Nephron (organoid): ENCODE data around the gene DPY19L3.

Experiments used
- H3K27ac Mint-ChIP-seq, 3 experiments: 2 replicates each; pipeline ENCODE4 v1.8.0; 2020; ENCODE audit warnings: mixed read lengths in 3 of 3, mild to moderate bottlenecking in 2 of 3, moderate library complexity in 1 of 3
- H3K27me3 Mint-ChIP-seq: 2 replicates; pipeline ENCODE4 v1.8.0; 2021; ENCODE audit warnings: low read depth, mild to moderate bottlenecking, moderate library complexity, mixed read lengths
- H3K36me3 Mint-ChIP-seq: 2 replicates; pipeline ENCODE4 v1.8.0; 2020; ENCODE audit warnings: low read depth, mixed read lengths
- H3K4me1 Mint-ChIP-seq: 2 replicates; pipeline ENCODE4 v1.8.0; 2020; ENCODE audit warnings: mixed read lengths
- H3K4me3 Mint-ChIP-seq, 3 experiments: 2 replicates each; pipeline ENCODE4 v1.8.0; 2020; ENCODE audit warnings: mild to moderate bottlenecking in 3 of 3, mixed read lengths in 3 of 3, moderate library complexity in 2 of 3
- H3K9me3 Mint-ChIP-seq: 2 replicates; pipeline ENCODE4 v1.8.0; 2020; ENCODE audit warnings: mixed read lengths
- TF ChIP-seq, protein P1 (sequence below), 3 experiments: fragments of 200-600 bp; sonication (generic); IDR thresholded peaks; one replicate each; pipeline ENCODE4 v1.5.0; 2021; ENCODE audit warnings: antibody characterized with exemption in 3 of 3; ENCODE audit not compliant: unreplicated experiment in 3 of 3

DPY19L3 gene

DNA sequence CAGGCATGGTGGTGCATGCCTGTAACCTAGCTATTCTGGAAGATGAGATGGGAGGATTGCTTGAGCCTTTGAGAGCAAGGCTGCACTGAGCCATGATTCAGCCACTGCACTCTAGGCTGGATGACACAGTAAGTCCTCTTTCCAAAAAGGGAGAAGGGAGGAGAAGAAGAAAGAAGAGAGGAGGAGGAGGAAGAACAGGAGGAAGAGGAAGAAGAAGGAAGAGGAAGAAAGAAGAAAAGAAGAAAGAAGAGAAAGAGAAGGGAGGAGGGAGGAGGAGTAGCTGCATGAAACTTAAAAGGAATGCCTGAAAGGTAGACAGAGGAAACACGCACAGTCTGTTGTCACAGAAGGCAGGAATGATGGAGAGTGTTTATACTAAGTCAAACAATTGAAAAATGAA, 3.6 kb upstream of the DPY19L3 start:
- Mint-ChIP-seq H3K4me3 (peak overlapping the region; percentile 39 to 57 (median 51)), H3K9me3 (no peaks in the 10 kb centered on the region), H3K27me3 (no peaks in the 10 kb centered on the region), H3K4me1 (peaks cover 31% of the 10 kb centered on the region), H3K36me3 (no peaks in the 10 kb centered on the region), H3K27ac (peak overlapping the region in 2 of 3 experiments; percentile 2 to 9)
- TF ChIP-seq, protein P1, sequence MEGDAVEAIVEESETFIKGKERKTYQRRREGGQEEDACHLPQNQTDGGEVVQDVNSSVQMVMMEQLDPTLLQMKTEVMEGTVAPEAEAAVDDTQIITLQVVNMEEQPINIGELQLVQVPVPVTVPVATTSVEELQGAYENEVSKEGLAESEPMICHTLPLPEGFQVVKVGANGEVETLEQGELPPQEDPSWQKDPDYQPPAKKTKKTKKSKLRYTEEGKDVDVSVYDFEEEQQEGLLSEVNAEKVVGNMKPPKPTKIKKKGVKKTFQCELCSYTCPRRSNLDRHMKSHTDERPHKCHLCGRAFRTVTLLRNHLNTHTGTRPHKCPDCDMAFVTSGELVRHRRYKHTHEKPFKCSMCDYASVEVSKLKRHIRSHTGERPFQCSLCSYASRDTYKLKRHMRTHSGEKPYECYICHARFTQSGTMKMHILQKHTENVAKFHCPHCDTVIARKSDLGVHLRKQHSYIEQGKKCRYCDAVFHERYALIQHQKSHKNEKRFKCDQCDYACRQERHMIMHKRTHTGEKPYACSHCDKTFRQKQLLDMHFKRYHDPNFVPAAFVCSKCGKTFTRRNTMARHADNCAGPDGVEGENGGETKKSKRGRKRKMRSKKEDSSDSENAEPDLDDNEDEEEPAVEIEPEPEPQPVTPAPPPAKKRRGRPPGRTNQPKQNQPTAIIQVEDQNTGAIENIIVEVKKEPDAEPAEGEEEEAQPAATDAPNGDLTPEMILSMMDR (IDR thresholded peaks at IDR 0.05; ENCODE audit: unreplicated experiment in 3 of 3), result no peak

DNA sequence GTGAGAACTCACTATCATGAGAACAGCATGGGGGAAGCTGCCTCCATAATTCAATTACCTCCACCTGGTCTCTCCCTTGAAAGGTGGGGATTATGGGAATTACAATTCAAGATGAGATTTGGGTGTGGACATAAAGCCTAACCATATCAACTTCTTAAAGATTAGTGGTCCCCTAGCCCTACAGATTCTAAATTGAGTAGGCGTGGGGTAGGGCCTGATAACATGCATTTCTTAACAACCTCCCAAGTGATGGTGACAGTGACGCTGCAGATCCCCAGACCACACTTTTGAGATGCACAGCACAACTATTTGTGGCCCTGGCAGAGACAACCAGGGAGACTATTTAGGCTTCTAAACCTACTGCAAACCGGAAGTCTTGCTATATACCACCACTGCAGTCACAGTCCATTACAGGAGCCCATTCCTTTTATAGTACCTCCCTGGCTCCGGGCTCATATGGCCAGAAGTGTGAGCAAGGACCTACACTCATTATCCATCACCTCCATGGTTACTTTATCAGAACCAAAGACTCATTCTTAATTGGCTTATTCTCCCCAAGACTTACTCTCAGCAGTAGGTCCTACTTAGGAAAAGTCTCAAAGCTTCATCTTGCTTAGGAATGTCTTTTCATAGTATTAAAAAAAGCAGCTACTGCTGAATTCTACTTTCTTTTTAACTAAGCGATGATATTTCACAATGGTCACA, 2.1 kb upstream of the DPY19L3 start:
- H3K27me3 Mint-ChIP-seq, result no peaks in the 10 kb centered on the region
- H3K4me3 Mint-ChIP-seq, result peak overlapping the region; percentile 90 to 94 (median 94)
- TF ChIP-seq, protein P1 (IDR thresholded peaks at IDR 0.05; ENCODE audit: unreplicated experiment in 3 of 3), result no peak
- peaks cover 40% of the 10 kb centered on the region for H3K4me1 Mint-ChIP-seq
- no peaks in the 10 kb centered on the region for H3K9me3 Mint-ChIP-seq
- peaks cover 11% of the 10 kb centered on the region for H3K36me3 Mint-ChIP-seq
- peak overlapping the region; percentile 92 to 98 (median 96) for H3K27ac Mint-ChIP-seq

DNA sequence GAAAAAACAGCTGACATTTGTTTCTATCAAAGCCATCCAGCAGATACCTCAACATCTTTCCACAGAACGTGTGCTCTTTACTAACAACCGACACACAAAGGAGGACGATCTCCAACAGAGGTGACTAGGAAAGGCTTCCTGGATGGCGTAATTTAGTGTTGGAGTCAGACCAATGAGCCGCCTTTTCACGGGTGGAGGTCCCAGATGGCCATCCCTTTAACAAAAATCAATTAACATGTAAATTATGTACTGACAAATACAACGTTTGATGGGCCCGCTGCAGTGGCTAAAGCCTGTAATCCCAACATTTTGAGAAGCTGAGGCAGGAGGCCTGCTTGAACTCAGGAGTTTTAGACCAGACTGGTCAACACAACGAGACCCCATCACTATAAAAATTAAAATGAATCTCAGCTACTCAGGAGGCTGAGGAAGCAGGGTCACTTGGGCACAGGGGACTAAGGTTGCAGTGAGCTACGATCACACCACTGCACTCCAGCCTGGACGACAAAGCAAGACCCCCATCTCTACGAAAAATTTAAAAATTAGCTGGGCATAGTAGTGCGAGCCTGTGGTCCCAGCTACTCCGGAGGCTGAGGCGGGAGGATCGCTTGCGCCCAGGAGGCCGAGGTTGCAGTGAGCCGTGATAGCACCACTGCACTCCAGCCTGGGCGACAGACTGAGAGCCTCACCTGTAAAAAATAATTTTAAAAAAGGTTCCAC, 1.2 kb upstream of the DPY19L3 start:
- no peaks in the 10 kb centered on the region for H3K9me3 Mint-ChIP-seq
- peak overlapping the region; percentile 92 to 98 (median 96) for H3K27ac Mint-ChIP-seq
- H3K4me1 Mint-ChIP-seq, result peaks cover 40% of the 10 kb centered on the region
- H3K4me3 Mint-ChIP-seq, result peak overlapping the region; percentile 90 to 94 (median 94)
- TF ChIP-seq, protein P1 (IDR thresholded peaks at IDR 0.05; ENCODE audit: unreplicated experiment in 3 of 3), result no peak
- peaks cover 20% of the 10 kb centered on the region for H3K36me3 Mint-ChIP-seq
- H3K27me3 Mint-ChIP-seq, result no peaks in the 10 kb centered on the region

DNA sequence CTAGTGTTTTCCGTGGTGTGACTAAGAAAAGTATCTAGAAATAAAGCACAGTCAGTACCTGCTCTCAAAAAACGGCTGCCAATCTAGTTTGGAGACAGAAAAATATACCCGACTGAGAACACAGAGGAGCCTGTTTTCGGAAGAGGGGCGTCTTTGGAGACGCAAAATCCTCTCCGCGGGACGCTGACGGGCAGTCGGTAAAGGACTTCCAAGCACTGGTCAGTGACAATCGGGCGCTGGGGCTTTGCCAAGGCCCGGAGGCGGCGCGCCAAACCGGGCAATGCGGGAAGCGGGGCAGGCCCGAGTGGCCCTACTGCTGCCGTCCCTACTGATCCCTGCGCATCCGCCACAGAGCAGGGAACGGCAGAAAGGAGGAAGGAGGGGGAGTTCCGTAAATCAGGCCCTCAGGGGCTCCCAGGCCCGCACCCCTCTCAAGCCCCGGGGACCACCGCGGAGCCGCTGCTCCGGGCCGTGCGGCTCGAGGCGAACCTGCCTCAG, 588 bp upstream of the DPY19L3 start:
- peak overlapping the region; percentile 92 to 98 (median 96) for H3K27ac Mint-ChIP-seq
- no peaks in the 10 kb centered on the region for H3K9me3 Mint-ChIP-seq
- peaks cover 26% of the 10 kb centered on the region for H3K36me3 Mint-ChIP-seq
- H3K4me1 Mint-ChIP-seq, result peaks cover 40% of the 10 kb centered on the region
- TF ChIP-seq, protein P1 (IDR thresholded peaks at IDR 0.05; ENCODE audit: unreplicated experiment in 3 of 3), result no peak
- peak overlapping the region; percentile 90 to 94 (median 94) for H3K4me3 Mint-ChIP-seq
- H3K27me3 Mint-ChIP-seq, result no peaks in the 10 kb centered on the region

DNA sequence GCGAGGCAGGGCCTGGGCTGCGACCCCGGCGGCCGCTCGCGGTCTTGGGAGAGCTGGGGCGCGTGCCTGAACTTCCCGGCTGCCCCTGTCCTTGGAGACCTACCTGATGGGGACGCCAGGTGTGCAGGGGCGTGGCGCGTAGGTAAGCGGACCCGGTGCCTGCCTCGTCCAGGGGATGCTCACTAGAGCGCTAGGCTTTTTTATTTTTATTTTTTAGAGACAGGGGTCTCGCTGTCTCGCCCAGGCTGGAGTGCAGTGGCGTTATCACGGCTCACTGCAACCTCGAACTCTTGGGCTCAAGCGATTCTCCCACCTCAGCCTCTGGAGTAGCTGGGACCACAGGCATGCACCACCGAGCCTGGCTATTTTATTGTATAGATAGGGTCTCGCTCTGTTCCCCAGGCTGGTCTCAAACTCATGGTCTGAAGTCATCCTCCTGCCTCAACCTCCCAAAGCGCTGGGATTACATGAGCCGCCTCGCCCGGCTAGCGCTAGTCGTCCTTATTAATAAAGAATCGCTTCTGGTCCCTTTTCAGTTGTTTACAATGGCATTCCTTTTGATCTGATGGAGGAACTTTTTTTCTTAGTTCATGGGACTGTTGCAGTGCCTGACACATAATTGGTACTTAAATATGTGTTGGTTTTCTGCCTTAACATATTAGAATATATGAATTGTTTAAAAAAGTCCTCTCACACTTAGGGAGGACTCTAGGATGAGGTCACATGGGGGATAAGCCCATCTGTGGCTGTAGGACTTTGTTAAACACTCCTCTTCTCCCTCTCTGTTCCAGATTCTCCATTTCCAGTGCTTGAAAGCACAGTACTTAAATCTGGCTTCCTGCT, 812 bp downstream of the DPY19L3 start:
- peaks cover 37% of the 10 kb centered on the region for H3K36me3 Mint-ChIP-seq
- no peaks in the 10 kb centered on the region for H3K27me3 Mint-ChIP-seq
- H3K4me3 Mint-ChIP-seq, result peak overlapping the region; percentile 91 to 98 (median 92)
- TF ChIP-seq, protein P1 (IDR thresholded peaks at IDR 0.05; ENCODE audit: unreplicated experiment in 3 of 3), result no peak
- peaks cover 37% of the 10 kb centered on the region for H3K4me1 Mint-ChIP-seq
- no peaks in the 10 kb centered on the region for H3K9me3 Mint-ChIP-seq
- H3K27ac Mint-ChIP-seq, result peak overlapping the region; percentile 89 to 97 (median 94)
